GM23248 (cell line): ENCODE data around the gene KCNJ6.

Experiments
- EZH2 ChIP-seq: fragments of 200-600 bp; sonication (generic); IDR thresholded peaks from 2 replicates; pipeline ENCODE4 v1.6.1; 2018; ENCODE audit warnings: antibody characterized with exemption, mild to moderate bottlenecking; ENCODE audit not compliant: insufficient read depth, poor library complexity, severe bottlenecking
- EZH2phosphoT487 ChIP-seq: fragments of 200-600 bp; sonication (generic); IDR thresholded peaks from 2 replicates; pipeline ENCODE4 v1.6.1; 2018; ENCODE audit warnings: antibody characterized with exemption, moderate library complexity, mild to moderate bottlenecking, low read depth; ENCODE audit not compliant: insufficient read depth

DNA sequence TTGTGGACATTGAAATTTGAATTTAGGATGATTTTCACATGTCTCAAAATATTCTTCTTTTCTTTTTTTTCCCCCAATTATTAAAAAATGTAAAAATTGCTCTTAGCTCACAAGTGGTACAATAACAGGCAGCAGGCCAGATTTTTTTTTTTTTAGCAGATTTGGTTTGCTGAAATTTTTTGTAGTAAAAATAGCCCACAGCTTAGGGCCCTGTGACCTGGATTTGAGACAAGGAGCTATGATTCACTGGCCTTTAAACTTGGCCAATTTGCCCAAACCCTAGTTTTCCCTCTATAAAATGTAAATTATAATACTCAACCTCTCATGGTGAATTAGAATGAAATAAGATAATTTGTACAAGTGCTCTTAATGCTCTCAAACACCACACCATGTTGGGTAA, 295.9 kb downstream of the KCNJ6 start:
- TF ChIP-seq EZH2 (no peak), EZH2phosphoT487 (no peak)
